Colonic mucosa (tissue), 4 donors: Measurements from ENCODE around the gene SEC14L6. TPM values are rescaled to one million over a fixed set of nuclear protein-coding genes. Genes with fewer than 3 reads are reported as not detected.

ENCODE experiments used
- DNase-seq: peaks from one replicate; pipeline ENCODE4 v3.0.0-alpha.2; 2020
- H3K27ac ChIP-seq: fragments of 200-600 bp; one replicate; pipeline ENCODE4 v1.8.0; 2021
- H3K27me3 ChIP-seq: fragments of 200-600 bp; one replicate; pipeline ENCODE4 v1.8.0; 2021
- H3K36me3 ChIP-seq: fragments of 200-600 bp; one replicate; pipeline ENCODE4 v1.8.0; 2021
- H3K4me1 ChIP-seq: fragments of 200-600 bp; one replicate; pipeline ENCODE4 v1.8.0; 2021; ENCODE audit warnings: mild to moderate bottlenecking
- H3K4me3 ChIP-seq: fragments of 200-600 bp; one replicate; pipeline ENCODE4 v1.8.0; 2021
- H3K9ac ChIP-seq, 2 donors: one replicate each; pipeline ENCODE4 v1.7.0; 2013; ENCODE audit warnings: control low read depth in 2 of 2, low read depth in 2 of 2, low read length in 2 of 2
- H3K9me3 ChIP-seq: fragments of 200-600 bp; one replicate; pipeline ENCODE4 v1.8.0; 2021
- CTCF ChIP-seq: fragments of 200-600 bp; IDR thresholded peaks from one replicate; pipeline ENCODE4 v1.8.0; 2022; ENCODE audit warnings: antibody characterized with exemption, mild to moderate bottlenecking
- intact Hi-C: fragments of 100-400 bp; cut with DNase I; formaldehyde crosslinking; loops from one replicate; pipeline ENCODE4 v1.14.1; 2022
- total RNA-seq, 2 donors: library from RNA; stranded (reverse); fragmentation: NEBNext Ultra II Directional in 1 of 2; extraction: Animal tissue kit (Norgen Biotek cat#: 25700) in 1 of 2; gene quantifications; one replicate each; pipeline ENCODE4 v1.2.1, GENCODE V29; 2021
- donor health status: healthy.
- donor health status: DM: no; HTN: no; CAD: no.
- donor health status: DM: no; HTN: no; CAD: no.

Gene SEC14L6
- total RNA-seq, 2 donors from 2014 or later, result not detected

DNA sequence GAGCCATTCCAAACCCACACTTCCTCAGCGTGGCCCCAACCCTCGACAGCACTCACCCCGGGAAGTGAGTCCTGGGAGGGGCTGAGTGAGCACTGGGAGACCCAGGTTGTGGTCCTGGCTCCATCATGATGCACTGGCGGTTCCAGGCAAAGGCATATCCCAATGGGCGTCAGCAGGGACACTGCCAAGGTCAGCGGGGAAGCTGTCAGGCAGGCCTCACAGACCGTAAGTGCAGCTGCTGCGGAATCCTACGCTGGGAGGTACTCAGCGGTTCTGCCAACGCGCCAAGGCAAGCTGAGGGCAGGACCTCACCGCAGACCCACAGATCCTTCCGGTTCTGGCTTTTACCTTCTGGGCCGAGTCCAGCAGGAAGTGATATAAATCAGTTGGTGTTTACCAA is 29.3 kb upstream of the SEC14L6 start:
- Histone ChIP-seq H3K9ac (no peak overlapping the region), H3K9me3 (no peaks in the 10 kb centered on the region), H3K4me1 (no peaks in the 10 kb centered on the region), H3K36me3 (peaks cover 16% of the 10 kb centered on the region), H3K27ac (no peak overlapping the region), H3K27me3 (no peaks in the 10 kb centered on the region), H3K4me3 (no peak overlapping the region)
- intact Hi-C loops, result no loop called here
- DNase-seq, result peak; percentile 40
- no peak for TF ChIP-seq CTCF

DNA sequence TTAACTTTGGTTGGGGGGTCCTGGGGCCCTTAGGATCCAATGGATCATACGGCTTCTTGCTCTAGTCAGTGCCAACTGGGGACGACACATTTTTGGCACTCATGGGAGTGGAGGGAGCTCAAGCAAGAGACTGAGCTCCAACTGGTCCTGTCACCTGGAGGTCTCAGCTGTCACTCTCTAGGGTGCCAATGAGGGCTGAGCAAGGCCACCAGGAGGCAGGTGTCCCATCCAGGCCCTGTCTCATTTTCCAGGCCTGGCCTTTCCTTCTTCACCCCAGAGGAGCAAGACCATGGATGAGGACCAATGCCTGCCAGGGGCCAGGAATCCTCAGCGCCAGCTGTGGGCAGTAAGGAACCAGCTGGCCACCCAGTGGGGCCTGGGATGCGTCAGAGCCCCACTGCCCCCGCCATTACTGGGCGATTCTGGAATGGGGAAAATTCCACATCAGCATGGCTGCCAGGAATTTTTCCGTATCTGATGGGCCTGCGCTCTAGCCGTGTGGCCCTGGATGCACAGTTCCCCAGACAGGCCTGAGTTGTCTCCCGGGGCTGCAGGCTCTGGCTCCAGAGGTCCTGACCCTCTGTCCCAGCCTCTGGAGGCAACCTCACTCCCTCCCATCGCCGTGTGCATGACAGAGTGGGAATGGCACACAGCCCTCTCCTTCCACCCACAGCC is 28.6 kb upstream of the SEC14L6 start:
- Histone ChIP-seq H3K27ac (no peak overlapping the region), H3K36me3 (peaks cover 10% of the 10 kb centered on the region), H3K4me1 (no peaks in the 10 kb centered on the region), H3K9me3 (no peaks in the 10 kb centered on the region), H3K4me3 (no peak overlapping the region), H3K27me3 (no peaks in the 10 kb centered on the region), H3K9ac (peak overlapping the region in 1 of 2 donors; percentile 28)
- no peak for TF ChIP-seq CTCF
- intact Hi-C loops, result no loop called here
- peak; percentile 27 for DNase-seq

DNA sequence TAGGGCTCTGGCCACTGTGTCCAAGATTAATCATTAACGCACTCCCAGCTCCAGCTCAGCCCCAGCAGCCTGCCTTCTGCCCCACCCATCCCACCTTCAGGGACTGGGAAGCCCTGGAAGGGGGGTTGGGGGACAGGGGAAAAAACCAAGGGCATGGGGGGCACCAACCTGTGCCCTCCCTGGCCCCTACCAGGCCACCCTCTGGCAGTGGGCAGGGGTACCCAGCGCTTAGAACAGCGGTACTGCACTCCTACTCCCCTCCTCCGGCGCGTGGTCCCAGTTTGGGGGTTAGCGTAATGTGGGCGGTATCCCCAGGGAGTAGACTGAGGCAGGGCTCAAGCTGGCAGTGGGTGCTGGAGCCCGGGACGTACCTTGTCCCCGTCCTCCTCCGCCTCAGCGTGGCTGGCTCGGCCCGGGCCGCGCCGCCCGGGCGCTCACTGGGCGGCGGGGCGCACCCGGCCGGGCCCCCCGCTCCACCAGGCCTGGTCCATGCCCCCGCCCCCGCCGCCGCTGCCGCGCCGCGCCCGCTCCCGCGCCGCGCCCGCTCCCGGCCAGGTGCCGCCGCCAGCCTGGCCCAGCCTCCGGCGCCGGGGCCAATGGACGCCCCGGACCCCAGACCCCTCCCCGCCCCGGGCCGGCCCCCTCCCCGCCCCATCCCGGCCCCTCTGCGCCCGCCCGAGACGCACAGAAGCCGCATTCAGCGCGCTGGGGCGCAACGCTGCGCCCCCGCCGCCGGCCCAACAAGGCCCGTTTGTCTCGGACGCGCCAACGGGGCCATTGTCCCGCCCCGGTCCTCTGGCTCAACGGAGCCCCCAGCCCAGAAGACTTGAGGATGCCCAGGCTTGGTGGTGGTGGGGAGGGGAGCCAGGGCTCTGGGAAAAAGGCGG is 27.8 kb upstream of the SEC14L6 start, which contains the start of gene GAL3ST1:
TSS of gene GAL3ST1 (minus strand) at position 571 of the 887 bp plus-strand sequence. CDS start 17,273 bp downstream, outside the sequence.
- Histone ChIP-seq H3K4me3 (peak within 1 kb of the TSS; percentile 24), H3K36me3 (peaks cover 2% of the 10 kb centered on the region), H3K9ac (peak within 1 kb of the TSS in 1 of 2 donors; percentile 63), H3K27ac (peak within 1 kb of the TSS; percentile 62), H3K9me3 (no peaks in the 10 kb centered on the region), H3K4me1 (no peaks in the 10 kb centered on the region), H3K27me3 (no peaks in the 10 kb centered on the region)
- TF ChIP-seq CTCF, result no peak
- peak; percentile 80 for DNase-seq
- intact Hi-C loops, result no loop called here

DNA sequence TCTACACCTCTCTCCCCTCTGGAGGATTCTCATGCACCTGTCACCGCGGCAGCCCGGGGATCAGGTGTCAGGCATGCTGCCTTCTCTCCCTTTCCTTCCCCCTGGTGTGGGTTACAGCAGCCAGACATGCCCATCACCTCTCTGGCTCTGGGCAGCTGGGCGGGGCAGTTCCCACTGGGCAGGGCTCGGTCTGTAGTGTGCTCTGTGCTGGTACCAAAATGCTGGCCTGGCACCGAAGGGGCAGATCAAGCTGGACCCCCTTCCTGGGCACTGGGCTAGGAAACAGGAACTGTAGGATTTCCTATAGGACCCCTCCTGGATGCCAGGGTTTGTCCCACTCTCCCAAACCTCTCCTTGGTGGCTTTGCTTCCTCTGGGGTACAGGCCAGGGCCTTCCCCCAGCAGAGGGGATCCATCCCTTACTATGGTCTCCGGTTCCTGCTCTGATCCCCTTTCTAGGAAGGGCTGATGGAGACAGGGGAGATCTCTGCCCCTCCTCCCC is 27.1 kb upstream of the SEC14L6 start:
- no peaks in the 10 kb centered on the region for H3K4me1 ChIP-seq
- intact Hi-C loops, result no loop called here
- peak overlapping the region in 1 of 2 donors; percentile 63 for H3K9ac ChIP-seq
- H3K27me3 ChIP-seq, result no peaks in the 10 kb centered on the region
- no peak for TF ChIP-seq CTCF
- H3K4me3 ChIP-seq, result no peak overlapping the region
- H3K36me3 ChIP-seq, result no peaks in the 10 kb centered on the region
- DNase-seq, result peak; percentile 63
- no peaks in the 10 kb centered on the region for H3K9me3 ChIP-seq
- peak overlapping the region; percentile 62 for H3K27ac ChIP-seq

GRCh38 chr22:30572840-30573593 is 26.5 kb upstream of the SEC14L6 start:
- Histone ChIP-seq H3K4me3 (no peak overlapping the region), H3K9me3 (no peaks in the 10 kb centered on the region), H3K36me3 (no peaks in the 10 kb centered on the region), H3K27ac (peak overlapping the region; percentile 62), H3K4me1 (no peaks in the 10 kb centered on the region), H3K27me3 (no peaks in the 10 kb centered on the region), H3K9ac (peak overlapping the region in 1 of 2 donors; percentile 63)
- intact Hi-C loops, result no loop called here
- peak; percentile 81 for DNase-seq
- TF ChIP-seq CTCF, result no peak
